Measurements from ENCODE around the gene SLBP. TPM values are rescaled to one million over a fixed set of nuclear protein-coding genes. Genes with fewer than 3 reads are reported as not detected.

SLBP gene
- total RNA-seq, 1 experiment from 2014 or later, result 73.4 TPM

DNA sequence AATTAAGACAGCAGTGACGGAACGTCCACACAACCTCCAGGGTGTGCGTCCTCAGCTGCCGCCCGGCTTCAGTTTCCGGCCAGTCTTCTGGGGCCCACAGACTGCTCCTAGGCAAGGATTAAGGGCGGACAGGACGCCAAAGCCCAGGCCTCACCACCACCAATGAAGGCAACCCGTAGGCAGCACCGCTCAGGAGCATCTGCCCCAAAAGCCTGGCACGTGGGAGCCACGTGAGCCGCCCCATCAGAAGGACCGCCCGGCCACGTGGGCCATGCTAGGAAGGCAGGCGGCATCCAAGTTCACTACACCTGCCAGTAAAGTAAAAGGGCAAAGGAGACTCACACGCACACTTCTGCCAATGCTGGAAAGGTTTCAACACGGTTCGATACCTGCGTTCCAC lies 42.3 kb downstream of the SLBP start:
- Histone ChIP-seq H3K4me1 (ENCODE audit: control insufficient read depth, insufficient read depth, low read length) (no peaks in the 10 kb centered on the region), H3K36me3 (ENCODE audit: control insufficient read depth, insufficient read depth, low read length) (no peaks in the 10 kb centered on the region), H3K27ac (ENCODE audit: low read length) (no peak overlapping the region), H3K27me3 (ENCODE audit: control insufficient read depth, insufficient read depth, low read length) (no peaks in the 10 kb centered on the region), H3K4me3 (ENCODE audit: low read depth in 2 of 2, low read length in 2 of 2) (no peak overlapping the region), H3K9me3 (ENCODE audit: control insufficient read depth, insufficient read depth, low read depth, low read length) (no peaks in the 10 kb centered on the region)
- intact Hi-C loops (cut with micrococcal nuclease; ENCODE audit: unreplicated experiment), result no loop called here
- BruUV-seq (replicated peaks), result no TSS peak
- DNase-seq (ENCODE audit: low read depth, low spot score) (no peak), ATAC-seq (no peak)
- TF ChIP-seq, protein P1, sequence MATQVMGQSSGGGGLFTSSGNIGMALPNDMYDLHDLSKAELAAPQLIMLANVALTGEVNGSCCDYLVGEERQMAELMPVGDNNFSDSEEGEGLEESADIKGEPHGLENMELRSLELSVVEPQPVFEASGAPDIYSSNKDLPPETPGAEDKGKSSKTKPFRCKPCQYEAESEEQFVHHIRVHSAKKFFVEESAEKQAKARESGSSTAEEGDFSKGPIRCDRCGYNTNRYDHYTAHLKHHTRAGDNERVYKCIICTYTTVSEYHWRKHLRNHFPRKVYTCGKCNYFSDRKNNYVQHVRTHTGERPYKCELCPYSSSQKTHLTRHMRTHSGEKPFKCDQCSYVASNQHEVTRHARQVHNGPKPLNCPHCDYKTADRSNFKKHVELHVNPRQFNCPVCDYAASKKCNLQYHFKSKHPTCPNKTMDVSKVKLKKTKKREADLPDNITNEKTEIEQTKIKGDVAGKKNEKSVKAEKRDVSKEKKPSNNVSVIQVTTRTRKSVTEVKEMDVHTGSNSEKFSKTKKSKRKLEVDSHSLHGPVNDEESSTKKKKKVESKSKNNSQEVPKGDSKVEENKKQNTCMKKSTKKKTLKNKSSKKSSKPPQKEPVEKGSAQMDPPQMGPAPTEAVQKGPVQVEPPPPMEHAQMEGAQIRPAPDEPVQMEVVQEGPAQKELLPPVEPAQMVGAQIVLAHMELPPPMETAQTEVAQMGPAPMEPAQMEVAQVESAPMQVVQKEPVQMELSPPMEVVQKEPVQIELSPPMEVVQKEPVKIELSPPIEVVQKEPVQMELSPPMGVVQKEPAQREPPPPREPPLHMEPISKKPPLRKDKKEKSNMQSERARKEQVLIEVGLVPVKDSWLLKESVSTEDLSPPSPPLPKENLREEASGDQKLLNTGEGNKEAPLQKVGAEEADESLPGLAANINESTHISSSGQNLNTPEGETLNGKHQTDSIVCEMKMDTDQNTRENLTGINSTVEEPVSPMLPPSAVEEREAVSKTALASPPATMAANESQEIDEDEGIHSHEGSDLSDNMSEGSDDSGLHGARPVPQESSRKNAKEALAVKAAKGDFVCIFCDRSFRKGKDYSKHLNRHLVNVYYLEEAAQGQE (IDR thresholded peaks at IDR 0.05; ENCODE audit: insufficient read depth in 1 of 2, low read depth in 2 of 2, low read length in 1 of 2), result no peak
- no peak for TF ChIP-seq TCF7L2 (IDR thresholded peaks at IDR 0.05; ENCODE audit: low read depth, low read length)
- TF ChIP-seq POLR2AphosphoS5 (IDR thresholded peaks at IDR 0.05; ENCODE audit: low read depth, low read length), result no peak
- ChIA-PET POLR2A (no interaction called here), CTCF (no interaction called here)
- in situ Hi-C loops (cut with HindIII; ENCODE audit: low pct_unique_long_range_greater_than_20kb, low sequenced_read_pairs), result no loop called here

GRCh38 chr4:1669270-1669669 lies 42.8 kb downstream of the SLBP start:
- ATAC-seq (no peak), DNase-seq (ENCODE audit: low read depth, low spot score) (no peak)
- H3K9me3 ChIP-seq (ENCODE audit: control insufficient read depth, insufficient read depth, low read depth, low read length), result no peaks in the 10 kb centered on the region
- no peak overlapping the region for H3K27ac ChIP-seq (ENCODE audit: low read length)
- H3K4me3 ChIP-seq (ENCODE audit: low read depth in 2 of 2, low read length in 2 of 2), result no peak overlapping the region
- intact Hi-C loops (cut with micrococcal nuclease; ENCODE audit: unreplicated experiment), result no loop called here
- H3K36me3 ChIP-seq (ENCODE audit: control insufficient read depth, insufficient read depth, low read length), result no peaks in the 10 kb centered on the region
- TF ChIP-seq POLR2AphosphoS5 (IDR thresholded peaks at IDR 0.05; ENCODE audit: low read depth, low read length), result no peak
- TF ChIP-seq TCF7L2 (IDR thresholded peaks at IDR 0.05; ENCODE audit: low read depth, low read length), result no peak
- TF ChIP-seq, protein P2, sequence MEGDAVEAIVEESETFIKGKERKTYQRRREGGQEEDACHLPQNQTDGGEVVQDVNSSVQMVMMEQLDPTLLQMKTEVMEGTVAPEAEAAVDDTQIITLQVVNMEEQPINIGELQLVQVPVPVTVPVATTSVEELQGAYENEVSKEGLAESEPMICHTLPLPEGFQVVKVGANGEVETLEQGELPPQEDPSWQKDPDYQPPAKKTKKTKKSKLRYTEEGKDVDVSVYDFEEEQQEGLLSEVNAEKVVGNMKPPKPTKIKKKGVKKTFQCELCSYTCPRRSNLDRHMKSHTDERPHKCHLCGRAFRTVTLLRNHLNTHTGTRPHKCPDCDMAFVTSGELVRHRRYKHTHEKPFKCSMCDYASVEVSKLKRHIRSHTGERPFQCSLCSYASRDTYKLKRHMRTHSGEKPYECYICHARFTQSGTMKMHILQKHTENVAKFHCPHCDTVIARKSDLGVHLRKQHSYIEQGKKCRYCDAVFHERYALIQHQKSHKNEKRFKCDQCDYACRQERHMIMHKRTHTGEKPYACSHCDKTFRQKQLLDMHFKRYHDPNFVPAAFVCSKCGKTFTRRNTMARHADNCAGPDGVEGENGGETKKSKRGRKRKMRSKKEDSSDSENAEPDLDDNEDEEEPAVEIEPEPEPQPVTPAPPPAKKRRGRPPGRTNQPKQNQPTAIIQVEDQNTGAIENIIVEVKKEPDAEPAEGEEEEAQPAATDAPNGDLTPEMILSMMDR (IDR thresholded peaks at IDR 0.05), result no peak
- TF ChIP-seq SIN3A (IDR thresholded peaks at IDR 0.05; ENCODE audit: borderline replicate concordance, insufficient read depth, low read depth, low read length), result no peak
- TF ChIP-seq, protein P1 (IDR thresholded peaks at IDR 0.05; ENCODE audit: insufficient read depth in 1 of 2, low read depth in 2 of 2, low read length in 1 of 2), result no peak
- no TSS peak for BruUV-seq (replicated peaks)
- in situ Hi-C loops (cut with HindIII; ENCODE audit: low pct_unique_long_range_greater_than_20kb, low sequenced_read_pairs), result no loop called here
- ChIA-PET POLR2A (no interaction called here), CTCF (no interaction called here)
- no peaks in the 10 kb centered on the region for H3K27me3 ChIP-seq (ENCODE audit: control insufficient read depth, insufficient read depth, low read length)
- no peaks in the 10 kb centered on the region for H3K4me1 ChIP-seq (ENCODE audit: control insufficient read depth, insufficient read depth, low read length)
